Fibroblast of lung (primary cell): ENCODE measurements around the gene IQGAP2. TPM values are rescaled to one million over a fixed set of nuclear protein-coding genes. Genes with fewer than 3 reads are reported as not detected.

Experiments used
- DNase-seq, 2 donors: peaks; one replicate each; pipeline versions ENCODE4 v3.0.0 to v3.0.0-alpha.2; 2010; ENCODE audit warnings: low read depth in 2 of 2
- H2AFZ ChIP-seq: 2 replicates; pipeline ENCODE4 v1.5.1; 2012; ENCODE audit warnings: low read length, control low read depth, inconsistent platforms
- H3K27ac ChIP-seq: 2 replicates; pipeline ENCODE4 v1.5.1; 2011; ENCODE audit warnings: low read length, control low read depth; ENCODE audit not compliant: insufficient read depth
- H3K27me3 ChIP-seq: 2 replicates; pipeline ENCODE4 v1.5.1; 2011; ENCODE audit warnings: mild to moderate bottlenecking, low read length; ENCODE audit not compliant: control insufficient read depth, insufficient read depth
- H3K36me3 ChIP-seq: 2 replicates; pipeline ENCODE4 v1.5.1; 2011; ENCODE audit warnings: low read length; ENCODE audit not compliant: control insufficient read depth, insufficient read depth
- H3K4me1 ChIP-seq: 2 replicates; pipeline ENCODE4 v1.5.1; 2011; ENCODE audit warnings: low read length; ENCODE audit not compliant: control insufficient read depth, insufficient read depth; ENCODE audit errors: extremely low read depth
- H3K4me2 ChIP-seq: 2 replicates; pipeline ENCODE4 v1.5.1; 2011; ENCODE audit warnings: low read length, control low read depth; ENCODE audit not compliant: insufficient read depth; ENCODE audit errors: extremely low read depth
- H3K4me3 ChIP-seq, 4 experiments: fragments of 200-600 bp in 1 of 4; sonication (generic) in 1 of 4; replicated peaks in 1 of 4; 2 replicates each; pipeline ENCODE4 v1.5.1; 2011 to 2016; ENCODE audit warnings: low read length in 4 of 4, low read depth in 3 of 4, mild to moderate bottlenecking in 3 of 4, control low read depth in 2 of 4, inconsistent platforms in 1 of 4, mixed read lengths in 1 of 4; ENCODE audit not compliant: insufficient read depth in 1 of 4; ENCODE audit errors: control extremely low read depth in 1 of 4
- H3K79me2 ChIP-seq: 2 replicates; pipeline ENCODE4 v1.5.1; 2012; ENCODE audit warnings: mild to moderate bottlenecking, low read length, inconsistent platforms; ENCODE audit not compliant: control insufficient read depth, insufficient read depth
- H3K9ac ChIP-seq: 2 replicates; pipeline ENCODE4 v1.5.1; 2011; ENCODE audit warnings: mild to moderate bottlenecking, low read length, control low read depth; ENCODE audit not compliant: insufficient read depth
- H3K9me3 ChIP-seq: 2 replicates; pipeline ENCODE4 v1.5.1; 2012; ENCODE audit warnings: low read depth, low read length; ENCODE audit not compliant: control insufficient read depth, insufficient read depth
- H4K20me1 ChIP-seq: 2 replicates; pipeline ENCODE4 v1.5.1; 2011; ENCODE audit warnings: low read length; ENCODE audit not compliant: control insufficient read depth, insufficient read depth; ENCODE audit errors: extremely low read depth
- CTCF ChIP-seq, 2 donors: IDR thresholded peaks in 1 of 2; conservative IDR thresholded peaks in 1 of 2; 1 replicate in 1 of 2; 2 replicates in 1 of 2; pipeline ENCODE4 v1.5.1; 2011 to 2012; ENCODE audit warnings: low read length in 2 of 2, control low read depth in 1 of 2, inconsistent platforms in 1 of 2, low read depth in 1 of 2, mild to moderate bottlenecking in 1 of 2
- EZH2 ChIP-seq: IDR thresholded peaks from 2 replicates; pipeline ENCODE4 v1.5.1; 2012; ENCODE audit warnings: low read length, control low read depth, mild to moderate bottlenecking; ENCODE audit errors: missing control alignments
- polyA plus RNA-seq, 2 donors: library from polyadenylated mRNA; depleted of rRNA in 1 of 2; stranded (reverse) in 1 of 2; unstranded in 1 of 2; fragments of >200 nt; gene quantifications; 2 replicates each; pipeline ENCODE4 v1.2.1, GENCODE V29; 2011 to 2012; ENCODE audit warnings: missing spikeins in 1 of 2
- total RNA-seq: library from RNA; depleted of rRNA; stranded (reverse); fragments of >200 nt; gene quantifications from 2 replicates; pipeline ENCODE4 v1.2.1, GENCODE V29; 2014

The IQGAP2 gene
- total and polyA plus RNA-seq, 2 donors (not counting 1 experiment from before 2014, with no cell fraction given), result 5.1 to 7.9 TPM

GRCh38 chr5:76700571-76700970, 297.5 kb downstream of the IQGAP2 start:
- peaks cover 18% of the 10 kb centered on the region for H3K4me1 ChIP-seq
- H3K36me3 ChIP-seq, result no peaks in the 10 kb centered on the region
- DNase-seq, result no peak
- no peak overlapping the region for H3K9ac ChIP-seq
- no peaks in the 10 kb centered on the region for H3K9me3 ChIP-seq
- no peak overlapping the region for H3K4me2 ChIP-seq
- no peak overlapping the region for H2AFZ ChIP-seq
- no peak overlapping the region for H3K27ac ChIP-seq
- TF ChIP-seq EZH2, result no peak
- no peak for TF ChIP-seq CTCF (conservative IDR thresholded peaks at IDR 0.05 in 1 of 2, IDR thresholded peaks at IDR 0.05 in 1 of 2; ENCODE audit: low read depth in 1 of 2, low read length in 2 of 2)
- no peak overlapping the region for H3K4me3 ChIP-seq
- H4K20me1 ChIP-seq, result no peaks in the 10 kb centered on the region
- no peaks in the 10 kb centered on the region for H3K79me2 ChIP-seq
- H3K27me3 ChIP-seq, result no peaks in the 10 kb centered on the region

- Histone ChIP-seq H3K9ac (no peak overlapping the region), H3K36me3 (no peaks in the 10 kb centered on the region), H3K4me3 (no peak overlapping the region), H3K27ac (no peak overlapping the region), H3K79me2 (no peaks in the 10 kb centered on the region), H3K4me1 (peaks cover 18% of the 10 kb centered on the region), H3K9me3 (no peaks in the 10 kb centered on the region), H3K27me3 (no peaks in the 10 kb centered on the region), H2AFZ (no peak overlapping the region), H4K20me1 (no peaks in the 10 kb centered on the region), H3K4me2 (no peak overlapping the region)
- peak; percentile 86 to 91 for DNase-seq
- TF ChIP-seq EZH2 (no peak), CTCF (conservative IDR thresholded peaks at IDR 0.05 in 1 of 2, IDR thresholded peaks at IDR 0.05 in 1 of 2; ENCODE audit: low read depth in 1 of 2, low read length in 2 of 2) (no peak)
Observed at GRCh38 chr5:76701298-76701697, 298.2 kb downstream of the IQGAP2 start.

- Histone ChIP-seq H2AFZ (no peak overlapping the region), H3K36me3 (no peaks in the 10 kb centered on the region), H3K79me2 (no peaks in the 10 kb centered on the region), H3K27ac (no peak overlapping the region), H3K4me2 (no peak overlapping the region), H4K20me1 (no peaks in the 10 kb centered on the region), H3K9ac (no peak overlapping the region), H3K4me3 (no peak overlapping the region), H3K4me1 (peaks cover 20% of the 10 kb centered on the region), H3K9me3 (no peaks in the 10 kb centered on the region), H3K27me3 (no peaks in the 10 kb centered on the region)
- TF ChIP-seq EZH2, result no peak
- no peak for TF ChIP-seq CTCF (conservative IDR thresholded peaks at IDR 0.05 in 1 of 2, IDR thresholded peaks at IDR 0.05 in 1 of 2; ENCODE audit: low read depth in 1 of 2, low read length in 2 of 2)
- no peak for DNase-seq
Observed at GRCh38 chr5:76703707-76704106, 300.6 kb downstream of the IQGAP2 start.
